ENCODE data around the gene TSPAN11.

TSPAN11 gene

DNA sequence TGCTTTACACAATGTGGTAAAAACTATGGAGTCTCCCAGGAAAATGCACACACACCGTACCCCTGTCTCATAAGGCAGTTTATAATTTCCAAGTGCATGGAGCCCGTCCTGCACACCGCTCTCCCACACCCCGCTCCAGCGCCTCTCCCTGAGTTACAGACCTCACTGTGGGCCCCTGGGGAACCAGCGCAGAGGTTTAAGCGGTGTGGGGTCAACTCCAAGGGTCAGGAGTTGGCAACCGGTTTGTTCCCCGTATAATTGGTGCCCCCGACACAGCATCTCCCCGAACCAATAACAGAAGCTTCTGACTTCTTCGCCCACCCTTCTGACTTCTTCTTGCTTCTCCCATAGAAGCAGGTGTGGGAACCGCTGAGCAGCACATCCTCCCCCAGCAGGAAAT is 88.7 kb downstream of the TSPAN11 start:
- H3K9ac ChIP-seq (ENCODE audit: insufficient read length, low read depth): no peak overlapping the region
- no peaks in the 10 kb centered on the region; the same call in 1 of the 2 replicates for H3K9me3 ChIP-seq (ENCODE audit: insufficient read depth, low read length)
- H3K27me3 ChIP-seq (ENCODE audit: insufficient read depth, insufficient read length): no peaks in the 10 kb centered on the region
- no peaks in the 10 kb centered on the region for H3K4me1 ChIP-seq (ENCODE audit: insufficient read depth, insufficient read length)
- H3K4me3 ChIP-seq (ENCODE audit: insufficient read length, low read depth): no peak overlapping the region
- TF ChIP-seq SUZ12 (IDR thresholded peaks at IDR 0.05; ENCODE audit: extremely low read depth, insufficient read depth, insufficient read length): no peak
- no peak for TF ChIP-seq ZNF274 (IDR thresholded peaks at IDR 0.05; ENCODE audit: low read depth, low read length)
- no peak for TF ChIP-seq YY1 (IDR thresholded peaks at IDR 0.05; ENCODE audit: insufficient read depth, insufficient read length)
- H3K36me3 ChIP-seq (ENCODE audit: insufficient read depth, insufficient read length, low read length): no peaks in the 10 kb centered on the region
- no peak for DNase-seq (ENCODE audit: low read depth, low spot score)

GRCh38 chr12:31016057-31016456 is 89.5 kb downstream of the TSPAN11 start:
- DNase-seq (ENCODE audit: low read depth, low spot score): no peak
- no peaks in the 10 kb centered on the region; the same call in 1 of the 2 replicates for H3K9me3 ChIP-seq (ENCODE audit: insufficient read depth, low read length)
- H3K36me3 ChIP-seq (ENCODE audit: insufficient read depth, insufficient read length, low read length): no peaks in the 10 kb centered on the region
- no peaks in the 10 kb centered on the region for H3K4me1 ChIP-seq (ENCODE audit: insufficient read depth, insufficient read length)
- TF ChIP-seq SUZ12 (IDR thresholded peaks at IDR 0.05; ENCODE audit: extremely low read depth, insufficient read depth, insufficient read length): no peak
- no peak for TF ChIP-seq ZNF274 (IDR thresholded peaks at IDR 0.05; ENCODE audit: low read depth, low read length)
- no peak for TF ChIP-seq YY1 (IDR thresholded peaks at IDR 0.05; ENCODE audit: insufficient read depth, insufficient read length)
- no peak overlapping the region for H3K9ac ChIP-seq (ENCODE audit: insufficient read length, low read depth)
- no peak overlapping the region for H3K4me3 ChIP-seq (ENCODE audit: insufficient read length, low read depth)
- no peaks in the 10 kb centered on the region for H3K27me3 ChIP-seq (ENCODE audit: insufficient read depth, insufficient read length)

DNA sequence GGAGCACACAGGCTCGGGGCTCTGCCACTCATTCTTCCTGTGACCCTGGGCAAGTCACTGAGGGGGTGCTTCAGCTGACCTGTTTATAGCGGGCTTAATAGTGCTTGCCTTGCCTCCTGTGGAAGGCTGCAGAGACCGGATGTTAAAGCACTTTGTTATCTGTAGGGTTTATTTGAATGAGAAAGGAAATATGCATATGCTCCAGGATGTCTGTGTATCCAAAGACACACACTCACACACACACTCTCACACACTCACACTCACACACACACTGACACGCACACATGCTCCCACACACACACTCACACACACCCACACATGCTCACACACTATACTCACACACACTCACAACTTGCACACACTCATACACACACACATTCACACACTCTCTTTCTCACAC is 91.0 kb downstream of the TSPAN11 start:
- TF ChIP-seq YY1 (IDR thresholded peaks at IDR 0.05; ENCODE audit: insufficient read depth, insufficient read length) (no peak), ZNF274 (IDR thresholded peaks at IDR 0.05; ENCODE audit: low read depth, low read length) (no peak), SUZ12 (IDR thresholded peaks at IDR 0.05; ENCODE audit: extremely low read depth, insufficient read depth, insufficient read length) (no peak)
- Histone ChIP-seq H3K4me3 (ENCODE audit: insufficient read length, low read depth) (no peak overlapping the region), H3K4me1 (ENCODE audit: insufficient read depth, insufficient read length) (no peaks in the 10 kb centered on the region), H3K36me3 (ENCODE audit: insufficient read depth, insufficient read length, low read length) (no peaks in the 10 kb centered on the region), H3K27me3 (ENCODE audit: insufficient read depth, insufficient read length) (no peaks in the 10 kb centered on the region), H3K9me3 (ENCODE audit: insufficient read depth, low read length) (no peaks in the 10 kb centered on the region; the same call in 1 of the 2 replicates), H3K9ac (ENCODE audit: insufficient read length, low read depth) (no peak overlapping the region)
- no peak for DNase-seq (ENCODE audit: low read depth, low spot score)

DNA sequence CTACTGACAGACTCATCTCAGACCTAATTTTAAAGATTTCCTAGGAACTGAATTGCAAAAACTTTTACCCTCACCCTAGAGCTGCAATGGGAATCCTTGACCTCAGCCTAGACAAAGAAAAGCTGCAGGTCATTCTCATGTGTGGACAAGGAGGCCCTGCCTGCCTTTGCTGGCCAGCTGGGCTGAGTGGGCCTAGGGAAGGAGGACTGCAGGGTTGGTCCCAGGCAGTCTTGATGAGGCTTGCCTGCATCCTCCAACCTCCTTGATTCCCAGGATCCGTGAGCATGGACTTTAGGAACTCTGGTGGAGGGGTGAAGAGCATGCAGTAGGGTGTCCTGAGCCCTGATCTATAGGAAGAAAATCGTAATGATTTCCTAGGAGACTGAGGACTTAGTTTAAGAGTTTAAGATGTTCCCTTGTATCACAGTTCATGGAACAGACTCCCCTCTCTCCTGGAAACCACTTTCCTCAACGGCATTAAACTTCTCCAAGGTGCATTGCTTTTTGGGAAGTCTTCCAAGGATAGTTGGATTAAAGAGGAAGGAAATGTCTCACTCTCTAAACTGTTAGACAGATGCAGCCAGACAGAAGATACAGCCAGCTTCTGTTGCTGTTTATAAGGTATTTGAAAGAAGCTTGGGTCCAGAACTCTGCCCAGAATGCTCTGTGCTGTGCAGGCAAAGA is 91.7 kb downstream of the TSPAN11 start:
- no peaks in the 10 kb centered on the region; the same call in 1 of the 2 replicates for H3K9me3 ChIP-seq (ENCODE audit: insufficient read depth, low read length)
- TF ChIP-seq ZNF274 (IDR thresholded peaks at IDR 0.05; ENCODE audit: low read depth, low read length): no peak
- TF ChIP-seq YY1 (IDR thresholded peaks at IDR 0.05; ENCODE audit: insufficient read depth, insufficient read length): no peak
- no peak for TF ChIP-seq SUZ12 (IDR thresholded peaks at IDR 0.05; ENCODE audit: extremely low read depth, insufficient read depth, insufficient read length)
- H3K9ac ChIP-seq (ENCODE audit: insufficient read length, low read depth): no peak overlapping the region
- H3K36me3 ChIP-seq (ENCODE audit: insufficient read depth, insufficient read length, low read length): no peaks in the 10 kb centered on the region
- H3K4me1 ChIP-seq (ENCODE audit: insufficient read depth, insufficient read length): peaks cover 2% of the 10 kb centered on the region
- no peak for DNase-seq (ENCODE audit: low read depth, low spot score)
- H3K4me3 ChIP-seq (ENCODE audit: insufficient read length, low read depth): no peak overlapping the region
- H3K27me3 ChIP-seq (ENCODE audit: insufficient read depth, insufficient read length): no peaks in the 10 kb centered on the region

DNA sequence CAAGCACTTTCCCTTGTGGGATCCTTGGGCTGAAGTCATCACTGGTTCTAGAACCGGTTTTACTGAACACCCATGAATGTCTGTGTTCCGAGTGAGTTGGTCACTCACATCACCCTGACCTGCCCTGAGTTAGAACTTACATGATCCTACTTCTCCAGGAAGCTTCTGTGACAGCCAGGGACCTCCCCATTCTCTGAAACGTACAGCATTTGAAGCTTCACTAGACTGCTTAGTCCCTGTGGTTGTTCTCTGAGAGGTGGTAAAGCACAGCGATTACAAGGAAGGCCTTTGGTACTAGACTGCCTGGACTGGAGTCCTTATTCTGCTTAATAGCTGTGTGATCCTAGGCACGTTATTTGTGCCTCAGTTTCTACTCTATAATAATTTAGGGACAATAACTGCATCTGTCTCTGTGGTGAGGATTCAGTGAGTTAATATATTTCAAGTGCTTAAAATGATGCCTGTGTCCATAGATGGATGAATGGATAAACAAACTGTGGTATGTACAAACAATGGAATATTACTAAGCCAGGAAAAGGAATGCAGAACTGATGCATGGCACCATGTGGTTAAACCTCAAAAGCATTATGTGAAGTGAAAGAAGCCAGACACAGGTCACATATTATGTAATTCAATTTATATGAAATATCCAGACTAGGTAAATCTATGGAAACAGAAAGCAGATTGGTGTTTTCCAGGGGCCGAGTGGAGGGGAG is 92.4 kb downstream of the TSPAN11 start:
- no peaks in the 10 kb centered on the region for H3K27me3 ChIP-seq (ENCODE audit: insufficient read depth, insufficient read length)
- H3K9me3 ChIP-seq (ENCODE audit: insufficient read depth, low read length): no peaks in the 10 kb centered on the region; the same call in 1 of the 2 replicates
- H3K4me1 ChIP-seq (ENCODE audit: insufficient read depth, insufficient read length): peaks cover 5% of the 10 kb centered on the region
- TF ChIP-seq YY1 (IDR thresholded peaks at IDR 0.05; ENCODE audit: insufficient read depth, insufficient read length) (no peak), ZNF274 (IDR thresholded peaks at IDR 0.05; ENCODE audit: low read depth, low read length) (no peak), SUZ12 (IDR thresholded peaks at IDR 0.05; ENCODE audit: extremely low read depth, insufficient read depth, insufficient read length) (no peak)
- H3K4me3 ChIP-seq (ENCODE audit: insufficient read length, low read depth): no peak overlapping the region
- H3K9ac ChIP-seq (ENCODE audit: insufficient read length, low read depth): no peak overlapping the region
- H3K36me3 ChIP-seq (ENCODE audit: insufficient read depth, insufficient read length, low read length): no peaks in the 10 kb centered on the region
- DNase-seq (ENCODE audit: low read depth, low spot score): no peak

DNA sequence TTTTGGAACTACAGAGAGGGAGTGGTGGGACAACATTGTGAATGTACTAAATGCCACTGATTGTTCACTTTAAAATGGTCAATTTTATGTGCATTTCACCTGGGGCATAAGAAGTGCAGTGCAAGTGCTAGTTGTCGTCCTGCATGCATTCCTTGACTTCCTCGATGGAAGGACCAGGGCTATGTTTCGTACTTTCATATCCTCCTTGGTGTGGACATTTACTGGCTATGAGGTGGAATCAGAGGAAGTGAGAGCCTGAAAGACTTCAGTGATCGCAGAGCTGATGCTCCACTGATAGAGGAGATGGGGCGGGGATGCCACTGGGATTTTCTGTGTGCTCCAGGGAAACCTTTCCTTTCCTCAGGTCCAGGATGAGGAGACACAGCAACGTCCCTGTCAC is 93.0 kb downstream of the TSPAN11 start:
- Histone ChIP-seq H3K9me3 (ENCODE audit: insufficient read depth, low read length) (no peaks in the 10 kb centered on the region; the same call in 1 of the 2 replicates), H3K36me3 (ENCODE audit: insufficient read depth, insufficient read length, low read length) (no peaks in the 10 kb centered on the region), H3K9ac (ENCODE audit: insufficient read length, low read depth) (no peak overlapping the region), H3K4me3 (ENCODE audit: insufficient read length, low read depth) (no peak overlapping the region), H3K27me3 (ENCODE audit: insufficient read depth, insufficient read length) (no peaks in the 10 kb centered on the region), H3K4me1 (ENCODE audit: insufficient read depth, insufficient read length) (peaks cover 5% of the 10 kb centered on the region)
- DNase-seq (ENCODE audit: low read depth, low spot score): no peak
- TF ChIP-seq ZNF274 (IDR thresholded peaks at IDR 0.05; ENCODE audit: low read depth, low read length) (no peak), SUZ12 (IDR thresholded peaks at IDR 0.05; ENCODE audit: extremely low read depth, insufficient read depth, insufficient read length) (no peak), YY1 (IDR thresholded peaks at IDR 0.05; ENCODE audit: insufficient read depth, insufficient read length) (no peak)

- DNase-seq (ENCODE audit: low read depth, low spot score): no peak
- Histone ChIP-seq H3K9me3 (ENCODE audit: insufficient read depth, low read length) (no peaks in the 10 kb centered on the region; the same call in 1 of the 2 replicates), H3K27me3 (ENCODE audit: insufficient read depth, insufficient read length) (no peaks in the 10 kb centered on the region), H3K4me1 (ENCODE audit: insufficient read depth, insufficient read length) (peaks cover 5% of the 10 kb centered on the region), H3K36me3 (ENCODE audit: insufficient read depth, insufficient read length, low read length) (no peaks in the 10 kb centered on the region), H3K4me3 (ENCODE audit: insufficient read length, low read depth) (no peak overlapping the region), H3K9ac (ENCODE audit: insufficient read length, low read depth) (no peak overlapping the region)
- no peak for TF ChIP-seq ZNF274 (IDR thresholded peaks at IDR 0.05; ENCODE audit: low read depth, low read length)
- TF ChIP-seq YY1 (IDR thresholded peaks at IDR 0.05; ENCODE audit: insufficient read depth, insufficient read length): no peak
- no peak for TF ChIP-seq SUZ12 (IDR thresholded peaks at IDR 0.05; ENCODE audit: extremely low read depth, insufficient read depth, insufficient read length)
Measured at GRCh38 chr12:31019976-31020375, 93.4 kb downstream of the TSPAN11 start.

All from NT2/D1 (cell line).